NT2/D1 (cell line): ENCODE measurements around the gene TTLL11.
A peak's percentile ranks its signal among the peaks of the same experiment; 100 is the strongest.

Experiments used
- DNase-seq: peaks from one replicate; pipeline ENCODE4 v3.0.0-alpha.2; 2011; ENCODE audit warnings: low read depth, low spot score
- H3K27me3 ChIP-seq: 2 replicates; pipeline ENCODE4 v1.6.0; 2011; ENCODE audit warnings: mild to moderate bottlenecking; ENCODE audit not compliant: insufficient read length, insufficient read depth
- H3K36me3 ChIP-seq: 2 replicates; pipeline ENCODE4 v1.6.1; 2011; ENCODE audit warnings: mild to moderate bottlenecking, low read length, mixed read lengths; ENCODE audit not compliant: insufficient read depth, insufficient read length
- H3K4me1 ChIP-seq: 2 replicates; pipeline ENCODE4 v1.5.1; 2011; ENCODE audit not compliant: insufficient read depth, insufficient read length
- H3K4me3 ChIP-seq: 2 replicates; pipeline ENCODE4 v1.5.1; 2011; ENCODE audit warnings: low read depth; ENCODE audit not compliant: insufficient read length
- H3K9ac ChIP-seq: 2 replicates; pipeline ENCODE4 v1.6.0; 2011; ENCODE audit warnings: low read depth; ENCODE audit not compliant: insufficient read length
- H3K9me3 ChIP-seq: 2 replicates; pipeline ENCODE4 v1.5.1; 2011; ENCODE audit warnings: mild to moderate bottlenecking, low read length; ENCODE audit not compliant: insufficient read depth
- SUZ12 ChIP-seq: IDR thresholded peaks from 2 replicates; pipeline ENCODE4 v1.6.1; 2011; ENCODE audit not compliant: insufficient read length, insufficient read depth; ENCODE audit errors: extremely low read depth
- YY1 ChIP-seq: IDR thresholded peaks from 2 replicates; pipeline ENCODE4 v1.6.1; 2011; ENCODE audit not compliant: insufficient read length, insufficient read depth
- ZNF274 ChIP-seq: IDR thresholded peaks from 2 replicates; pipeline ENCODE4 v1.6.1; 2011; ENCODE audit warnings: mild to moderate bottlenecking, low read depth, low read length

The TTLL11 gene

DNA sequence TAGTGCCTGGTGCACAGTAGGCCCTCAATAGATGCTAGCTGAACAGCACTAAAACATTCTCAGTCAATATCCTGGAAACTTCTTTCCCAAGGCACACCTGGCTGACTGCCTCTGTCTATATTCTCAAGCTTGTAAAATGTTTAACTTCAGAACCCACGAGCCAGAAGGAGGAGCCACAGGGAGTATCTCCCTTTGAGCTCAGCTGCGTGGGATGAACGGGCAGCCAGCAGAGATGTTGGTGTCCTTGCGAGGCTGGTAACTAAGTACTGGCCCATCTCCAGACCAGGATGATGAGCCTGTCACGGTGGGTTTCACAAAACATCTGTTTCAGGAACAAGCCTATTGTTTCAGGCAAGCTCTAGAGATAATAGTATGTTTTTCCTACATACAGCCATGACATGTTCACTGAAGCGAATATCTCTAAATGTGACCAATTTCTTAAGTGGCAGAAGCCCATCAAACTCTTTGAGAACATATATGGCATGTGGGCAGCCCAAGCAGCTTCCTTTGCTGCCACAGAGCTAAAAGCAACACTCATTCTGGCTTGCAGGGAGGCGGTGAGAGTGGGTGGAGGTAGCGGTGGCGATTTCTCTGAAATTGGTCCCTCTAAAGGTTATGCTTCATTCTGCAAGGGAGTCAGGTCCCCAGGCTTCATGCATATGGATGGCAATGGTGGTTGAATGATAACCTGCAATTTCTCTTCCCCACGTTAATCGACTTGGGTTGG is 206.2 kb downstream of the TTLL11 start:
- H3K36me3 ChIP-seq, result no peaks in the 10 kb centered on the region
- TF ChIP-seq ZNF274 (no peak), YY1 (no peak), SUZ12 (no peak)
- H3K4me3 ChIP-seq, result no peak overlapping the region
- no peak for DNase-seq
- H3K27me3 ChIP-seq, result peaks cover 4% of the 10 kb centered on the region
- H3K9ac ChIP-seq, result no peak overlapping the region
- no peaks in the 10 kb centered on the region for H3K9me3 ChIP-seq
- H3K4me1 ChIP-seq, result peaks cover 15% of the 10 kb centered on the region

DNA sequence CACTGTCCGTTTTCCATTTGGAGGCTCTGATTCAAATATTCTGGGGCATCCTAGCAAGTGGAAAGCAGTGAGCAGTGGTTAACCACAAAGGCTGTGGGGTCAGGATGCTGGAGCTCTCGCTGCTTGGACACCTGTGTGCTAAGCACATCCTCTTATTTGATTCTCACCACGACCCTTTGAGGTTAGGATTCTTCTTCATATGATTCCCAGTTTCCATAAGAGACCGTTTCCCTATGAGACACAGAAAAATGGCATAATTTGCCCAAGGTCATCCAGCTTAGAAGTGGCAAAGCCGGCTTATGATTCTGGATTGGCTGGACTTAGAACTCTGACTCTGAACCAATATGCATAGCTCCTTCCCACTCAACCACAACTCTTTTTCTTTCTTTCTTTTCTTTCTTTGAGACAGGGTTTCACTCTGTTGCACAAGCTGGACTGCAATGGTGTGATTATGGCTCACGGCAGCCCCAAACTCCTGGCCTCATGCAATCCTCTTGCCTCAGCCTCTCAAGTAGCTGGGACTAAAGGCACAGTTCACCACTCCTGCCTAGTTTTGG is 207.7 kb downstream of the TTLL11 start:
- Histone ChIP-seq H3K4me1 (peaks cover 15% of the 10 kb centered on the region), H3K9me3 (no peaks in the 10 kb centered on the region), H3K27me3 (peaks cover 4% of the 10 kb centered on the region), H3K36me3 (no peaks in the 10 kb centered on the region), H3K4me3 (no peak overlapping the region), H3K9ac (no peak overlapping the region)
- DNase-seq, result no peak
- TF ChIP-seq ZNF274 (no peak), SUZ12 (no peak)

DNA sequence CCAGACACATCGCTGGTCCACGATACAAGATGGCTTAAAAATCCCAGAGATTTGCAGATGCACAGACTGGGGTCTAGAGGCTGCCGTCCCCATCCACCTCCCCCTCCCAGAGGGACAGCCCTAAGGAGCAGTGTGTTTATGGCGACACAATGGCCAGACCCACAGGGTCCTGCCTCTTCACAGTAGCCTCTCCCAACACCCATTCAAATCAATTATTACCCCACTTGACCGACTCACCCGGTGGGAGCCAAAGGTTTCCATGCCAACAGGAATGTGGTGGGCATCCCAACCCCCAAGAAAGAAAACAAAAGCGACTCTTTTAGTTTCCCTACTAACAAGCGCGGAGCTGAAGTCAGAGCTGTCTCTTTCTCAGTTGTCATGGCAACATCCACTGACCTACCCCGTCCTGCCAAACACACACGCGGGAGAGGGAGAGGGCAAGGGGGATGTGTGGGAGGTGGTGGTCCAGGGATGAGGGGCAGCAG is 209.0 kb downstream of the TTLL11 start:
- no peak overlapping the region for H3K4me3 ChIP-seq
- peaks cover 12% of the 10 kb centered on the region for H3K4me1 ChIP-seq
- H3K36me3 ChIP-seq, result no peaks in the 10 kb centered on the region
- H3K27me3 ChIP-seq, result peaks cover 5% of the 10 kb centered on the region
- DNase-seq, result peak; percentile 57
- H3K9me3 ChIP-seq, result no peaks in the 10 kb centered on the region
- TF ChIP-seq SUZ12 (no peak), YY1 (no peak), ZNF274 (no peak)
- no peak overlapping the region for H3K9ac ChIP-seq

DNA sequence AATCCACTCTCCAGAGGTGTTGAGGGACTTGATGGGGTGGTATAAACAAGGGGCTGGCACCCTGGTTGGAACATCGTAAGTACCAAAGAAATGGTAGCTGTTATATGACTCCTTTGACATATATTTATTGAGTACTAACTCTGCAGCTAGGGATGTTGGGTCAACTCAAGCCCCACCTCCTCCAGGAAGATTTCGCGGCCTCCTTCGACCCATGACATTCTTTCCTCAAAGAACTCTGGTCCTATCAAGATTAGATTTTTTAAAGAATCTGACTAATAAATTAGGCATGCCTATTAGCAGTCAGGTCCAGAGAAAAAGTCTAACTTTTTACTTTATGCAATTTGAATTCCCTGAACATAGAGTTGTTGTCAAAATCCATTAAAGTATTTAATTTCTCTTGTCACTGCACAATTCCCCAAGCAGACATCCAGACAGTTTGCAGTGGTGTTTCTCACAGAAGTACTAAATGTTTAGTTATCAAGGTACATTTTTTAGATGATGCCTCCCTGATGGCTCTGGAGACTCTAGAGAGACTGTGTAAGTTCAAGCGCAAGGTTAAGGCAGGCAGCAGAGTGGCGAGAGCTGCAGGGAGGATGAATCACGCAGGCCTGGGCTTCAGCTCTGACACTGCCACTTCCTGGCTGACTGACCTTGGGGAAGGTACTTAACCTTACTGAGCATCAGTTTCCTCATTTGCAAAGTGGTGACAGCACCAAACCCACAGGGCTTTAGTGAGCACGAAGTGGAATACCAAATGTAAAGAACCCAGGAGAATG is 209.6 kb downstream of the TTLL11 start:
- Histone ChIP-seq H3K9ac (no peak overlapping the region), H3K36me3 (no peaks in the 10 kb centered on the region), H3K9me3 (no peaks in the 10 kb centered on the region), H3K27me3 (peaks cover 7% of the 10 kb centered on the region), H3K4me3 (no peak overlapping the region), H3K4me1 (peaks cover 12% of the 10 kb centered on the region)
- no peak for DNase-seq
- TF ChIP-seq SUZ12 (no peak), ZNF274 (no peak), YY1 (no peak)

DNA sequence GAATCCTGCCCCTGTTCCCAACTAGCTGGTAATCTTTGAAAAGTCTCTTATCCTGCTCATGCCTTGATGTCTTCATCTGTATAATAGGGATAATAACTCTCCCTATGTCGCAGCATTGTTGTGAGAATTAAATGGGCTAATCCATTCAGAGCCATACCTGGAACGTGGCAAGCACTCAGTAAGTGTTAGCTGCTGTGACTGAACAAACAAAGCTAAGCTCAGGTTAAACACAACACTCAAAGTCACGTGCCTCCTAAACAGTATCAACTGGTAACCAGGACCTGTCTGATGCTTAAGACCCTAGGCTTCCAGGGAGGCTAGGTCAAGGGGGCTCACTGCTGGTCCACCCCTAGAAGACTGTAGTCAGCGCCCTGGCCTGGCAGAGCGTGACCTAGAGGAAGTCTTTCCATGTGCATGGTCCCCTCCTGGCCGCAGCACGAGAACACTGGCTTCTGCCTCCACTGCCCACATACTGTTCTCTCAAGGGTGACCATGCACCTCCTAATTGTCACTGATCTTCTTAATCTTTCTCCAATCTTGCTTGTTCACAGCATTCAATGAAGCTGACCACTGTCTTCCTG is 211.1 kb downstream of the TTLL11 start:
- Histone ChIP-seq H3K36me3 (no peaks in the 10 kb centered on the region), H3K4me1 (peaks cover 7% of the 10 kb centered on the region), H3K9me3 (no peaks in the 10 kb centered on the region), H3K27me3 (peaks cover 7% of the 10 kb centered on the region), H3K4me3 (no peak overlapping the region), H3K9ac (no peak overlapping the region)
- TF ChIP-seq SUZ12 (no peak), ZNF274 (no peak), YY1 (no peak)
- DNase-seq, result no peak

DNA sequence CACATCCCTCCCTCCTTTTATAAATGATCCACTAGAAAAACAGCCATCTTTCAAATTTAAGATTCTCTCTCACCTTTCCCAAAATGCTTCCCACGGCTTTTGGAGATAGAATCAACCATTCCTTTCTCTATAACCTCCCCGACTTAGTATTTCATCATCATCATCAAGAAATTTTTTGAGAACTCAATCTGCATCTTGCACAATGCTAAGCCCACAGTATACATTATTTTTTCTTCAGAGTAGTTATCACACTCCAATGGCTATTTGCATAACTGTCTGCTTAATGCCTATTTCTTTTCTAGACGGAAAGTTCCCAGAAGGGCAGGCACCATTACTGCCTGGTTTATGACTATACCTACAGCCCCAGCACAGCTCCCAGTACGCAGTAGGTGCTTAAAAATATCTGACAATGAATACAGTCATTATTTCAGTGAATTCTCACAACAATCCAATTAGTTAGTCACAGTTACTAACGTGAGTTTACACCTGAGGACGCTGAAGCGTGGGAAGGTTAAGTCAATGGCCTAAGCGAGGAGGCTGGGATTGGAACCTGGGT is 212.7 kb downstream of the TTLL11 start:
- H3K4me3 ChIP-seq, result no peak overlapping the region
- TF ChIP-seq SUZ12, result no peak
- peaks cover 7% of the 10 kb centered on the region for H3K27me3 ChIP-seq
- H3K9ac ChIP-seq, result no peak overlapping the region
- no peaks in the 10 kb centered on the region for H3K36me3 ChIP-seq
- H3K9me3 ChIP-seq, result no peaks in the 10 kb centered on the region
- DNase-seq, result no peak
- H3K4me1 ChIP-seq, result peaks cover 7% of the 10 kb centered on the region
